GM12801 (cell line): ENCODE data around the gene SNX5.

Source experiments
- TF ChIP-seq, protein P1 (sequence below): IDR thresholded peaks from one replicate; pipeline ENCODE4 v1.5.1; 2011; ENCODE audit warnings: control low read depth; ENCODE audit not compliant: insufficient read length; ENCODE audit errors: extremely low read depth

The SNX5 gene

DNA sequence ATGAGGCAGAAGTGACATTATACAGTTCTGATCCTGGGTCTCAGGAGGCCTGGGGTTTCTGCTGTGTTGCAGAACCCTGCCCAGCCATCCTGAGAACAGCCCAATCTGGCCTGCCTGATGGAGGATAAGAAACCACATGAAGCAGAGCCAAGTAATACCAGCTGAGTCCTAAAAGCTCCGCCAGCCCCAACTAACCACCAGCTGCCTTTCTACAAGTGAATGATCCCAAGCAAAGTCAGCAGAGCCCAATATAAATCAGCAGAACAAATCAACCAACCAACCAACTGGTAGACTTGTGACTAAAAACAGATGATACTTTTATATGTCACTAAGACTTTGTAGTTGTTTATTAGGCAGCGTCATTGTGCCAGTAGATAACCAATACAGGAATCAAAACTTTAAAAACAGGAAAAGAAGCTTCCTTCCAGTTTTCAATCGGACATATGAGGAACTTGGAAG lies 52.1 kb downstream of the SNX5 start:
- TF ChIP-seq, protein P1, sequence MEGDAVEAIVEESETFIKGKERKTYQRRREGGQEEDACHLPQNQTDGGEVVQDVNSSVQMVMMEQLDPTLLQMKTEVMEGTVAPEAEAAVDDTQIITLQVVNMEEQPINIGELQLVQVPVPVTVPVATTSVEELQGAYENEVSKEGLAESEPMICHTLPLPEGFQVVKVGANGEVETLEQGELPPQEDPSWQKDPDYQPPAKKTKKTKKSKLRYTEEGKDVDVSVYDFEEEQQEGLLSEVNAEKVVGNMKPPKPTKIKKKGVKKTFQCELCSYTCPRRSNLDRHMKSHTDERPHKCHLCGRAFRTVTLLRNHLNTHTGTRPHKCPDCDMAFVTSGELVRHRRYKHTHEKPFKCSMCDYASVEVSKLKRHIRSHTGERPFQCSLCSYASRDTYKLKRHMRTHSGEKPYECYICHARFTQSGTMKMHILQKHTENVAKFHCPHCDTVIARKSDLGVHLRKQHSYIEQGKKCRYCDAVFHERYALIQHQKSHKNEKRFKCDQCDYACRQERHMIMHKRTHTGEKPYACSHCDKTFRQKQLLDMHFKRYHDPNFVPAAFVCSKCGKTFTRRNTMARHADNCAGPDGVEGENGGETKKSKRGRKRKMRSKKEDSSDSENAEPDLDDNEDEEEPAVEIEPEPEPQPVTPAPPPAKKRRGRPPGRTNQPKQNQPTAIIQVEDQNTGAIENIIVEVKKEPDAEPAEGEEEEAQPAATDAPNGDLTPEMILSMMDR: no peak

DNA sequence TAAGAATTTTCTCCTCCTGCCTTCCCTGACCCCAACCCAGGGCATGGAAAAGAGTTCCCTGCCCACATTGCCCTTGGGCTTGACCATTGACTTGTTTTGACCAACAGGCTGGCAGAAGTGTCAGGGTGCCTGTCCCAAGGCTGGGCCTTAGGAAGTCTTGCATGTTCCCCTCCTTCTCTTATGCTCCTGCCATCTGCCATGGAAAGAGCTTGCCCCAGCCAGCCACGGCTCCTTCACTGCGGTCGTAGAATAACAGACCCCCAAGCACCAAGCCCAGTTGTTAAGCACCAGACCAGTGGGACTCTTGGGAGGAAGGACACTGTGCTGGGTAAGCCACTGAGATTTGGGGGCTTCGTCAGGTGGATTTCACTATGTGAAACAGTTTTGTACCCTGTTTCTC lies 53.6 kb downstream of the SNX5 start:
- TF ChIP-seq, protein P1: no peak

DNA sequence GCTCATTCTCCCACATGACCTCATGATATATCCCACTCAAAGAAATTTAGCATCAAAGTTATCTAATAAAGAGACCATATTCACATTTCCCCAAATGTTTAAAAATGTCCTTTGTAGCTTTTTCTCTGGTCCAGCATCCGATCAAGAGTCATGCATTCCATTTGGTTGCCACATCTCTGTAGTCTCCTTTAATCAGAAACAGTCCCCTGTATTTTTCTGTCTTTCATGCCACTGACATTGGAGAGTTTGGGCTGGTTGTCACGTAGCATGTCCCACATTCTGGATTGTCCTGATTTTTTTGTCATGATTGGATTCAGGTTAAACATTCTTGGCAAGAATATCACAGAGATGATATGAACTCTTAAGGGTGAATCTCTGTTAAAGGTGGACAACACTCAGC lies 55.7 kb downstream of the SNX5 start:
- TF ChIP-seq, protein P1: no peak

DNA sequence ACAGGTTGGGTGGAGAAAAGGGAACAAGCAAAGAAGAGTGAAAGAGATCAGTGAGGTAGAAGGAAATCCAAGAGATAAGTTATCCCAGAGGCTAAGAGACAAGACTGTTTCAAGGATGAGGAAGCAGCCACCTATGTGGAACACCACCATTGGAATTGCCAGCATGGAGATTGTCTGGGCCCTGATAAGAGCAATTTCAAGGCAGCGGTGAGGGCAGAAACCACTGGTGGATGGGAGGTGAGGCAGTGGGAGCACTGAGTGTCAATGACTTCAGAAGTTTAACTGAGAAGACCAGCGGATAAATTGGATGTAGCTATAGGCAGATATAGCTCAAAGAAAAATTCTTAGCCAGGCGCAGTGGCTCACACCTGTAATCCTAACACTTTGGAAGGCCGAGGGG lies 56.7 kb downstream of the SNX5 start:
- TF ChIP-seq, protein P1: no peak

GRCh38 chr20:17910828-17911294 lies 57.7 kb downstream of the SNX5 start:
- TF ChIP-seq, protein P1: no peak

- TF ChIP-seq, protein P1: no peak
Measured at GRCh38 chr20:17909869-17910321, 58.7 kb downstream of the SNX5 start.

GRCh38 chr20:17905544-17905943 lies 63.0 kb downstream of the SNX5 start:
- TF ChIP-seq, protein P1: no peak
